ENCODE results near the gene DIP2B. TPM values are rescaled to one million over a fixed set of nuclear protein-coding genes. Genes with fewer than 3 reads are reported as not detected.

DIP2B gene
- 32.8 and 45.3 TPM in 2 replicates for total RNA-seq

GRCh38 chr12:50504798-50505674, at the start of gene DIP2B:
DIP2B (plus strand) TSS chr12:50504985; CDS start chr12:50505141, 156 bp downstream.

GRCh38 chr12:50763639-50764285, 259.0 kb downstream of the DIP2B start, which contains the start of gene ATF1:
ATF1 (plus strand) TSS chr12:50764101; CDS start chr12:50780146, 16,045 bp downstream.

Other genes starting within 250 kb of the DIP2B start
- 97.4 and 107 TPM in 2 replicates for gene LIMA1, start 221.5 kb upstream of the DIP2B start, total RNA-seq
- gene FAM186A, start 108.4 kb upstream of the DIP2B start, total RNA-seq = not detected in 2 replicates
- 31.3 and 40.5 TPM in 2 replicates for gene LARP4, start 104.1 kb upstream of the DIP2B start, total RNA-seq

Data from tracheal epithelial cell (primary cell).